Measurements from ENCODE around the gene RNLS.

The RNLS gene

DNA sequence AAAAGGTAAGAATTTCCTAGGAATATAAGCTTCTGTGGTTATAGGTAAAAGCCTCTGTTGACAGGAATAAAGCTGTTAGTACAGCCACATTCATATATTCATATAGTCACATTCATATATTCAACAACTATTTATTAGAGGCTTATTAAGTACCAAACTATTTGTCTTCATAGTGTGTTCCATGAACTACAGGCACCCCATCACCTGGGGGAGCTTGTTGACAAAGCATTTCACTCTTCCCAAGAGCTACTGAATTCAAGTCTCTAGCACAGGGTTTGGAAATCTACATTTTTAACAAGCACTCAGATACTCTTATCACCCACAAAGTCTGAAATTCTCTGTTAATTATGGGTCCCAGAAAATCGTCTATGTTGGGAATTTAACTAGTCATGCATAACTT is 110.6 kb downstream of the RNLS start:
- no peak overlapping the region for H3K4me3 ChIP-seq (ENCODE audit: low read depth, low read length)
- TF ChIP-seq, protein P1, sequence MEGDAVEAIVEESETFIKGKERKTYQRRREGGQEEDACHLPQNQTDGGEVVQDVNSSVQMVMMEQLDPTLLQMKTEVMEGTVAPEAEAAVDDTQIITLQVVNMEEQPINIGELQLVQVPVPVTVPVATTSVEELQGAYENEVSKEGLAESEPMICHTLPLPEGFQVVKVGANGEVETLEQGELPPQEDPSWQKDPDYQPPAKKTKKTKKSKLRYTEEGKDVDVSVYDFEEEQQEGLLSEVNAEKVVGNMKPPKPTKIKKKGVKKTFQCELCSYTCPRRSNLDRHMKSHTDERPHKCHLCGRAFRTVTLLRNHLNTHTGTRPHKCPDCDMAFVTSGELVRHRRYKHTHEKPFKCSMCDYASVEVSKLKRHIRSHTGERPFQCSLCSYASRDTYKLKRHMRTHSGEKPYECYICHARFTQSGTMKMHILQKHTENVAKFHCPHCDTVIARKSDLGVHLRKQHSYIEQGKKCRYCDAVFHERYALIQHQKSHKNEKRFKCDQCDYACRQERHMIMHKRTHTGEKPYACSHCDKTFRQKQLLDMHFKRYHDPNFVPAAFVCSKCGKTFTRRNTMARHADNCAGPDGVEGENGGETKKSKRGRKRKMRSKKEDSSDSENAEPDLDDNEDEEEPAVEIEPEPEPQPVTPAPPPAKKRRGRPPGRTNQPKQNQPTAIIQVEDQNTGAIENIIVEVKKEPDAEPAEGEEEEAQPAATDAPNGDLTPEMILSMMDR (IDR thresholded peaks at IDR 0.05; ENCODE audit: borderline replicate concordance, insufficient read depth, low read depth, low read length), result no peak

DNA sequence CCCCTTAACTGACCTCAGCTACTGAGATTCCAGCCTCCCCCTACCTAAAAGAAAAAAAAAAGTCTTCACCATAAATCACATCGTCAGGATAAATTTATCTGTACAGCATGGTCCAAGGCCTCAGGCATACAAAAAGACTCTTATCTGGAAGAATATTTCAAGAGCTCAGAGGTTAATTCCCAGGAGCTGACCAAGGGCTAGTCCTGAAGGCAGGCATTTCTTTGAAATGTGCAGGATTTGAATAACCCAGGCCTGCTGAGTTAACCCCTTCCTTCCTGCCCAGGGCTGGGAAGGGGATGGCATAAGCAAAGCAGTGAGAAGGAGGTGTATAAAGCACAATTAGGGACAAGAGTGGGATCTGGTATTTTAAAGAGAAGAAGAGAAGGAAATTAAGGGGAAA is 111.2 kb downstream of the RNLS start:
- TF ChIP-seq, protein P1 (IDR thresholded peaks at IDR 0.05; ENCODE audit: borderline replicate concordance, insufficient read depth, low read depth, low read length), result no peak

DNA sequence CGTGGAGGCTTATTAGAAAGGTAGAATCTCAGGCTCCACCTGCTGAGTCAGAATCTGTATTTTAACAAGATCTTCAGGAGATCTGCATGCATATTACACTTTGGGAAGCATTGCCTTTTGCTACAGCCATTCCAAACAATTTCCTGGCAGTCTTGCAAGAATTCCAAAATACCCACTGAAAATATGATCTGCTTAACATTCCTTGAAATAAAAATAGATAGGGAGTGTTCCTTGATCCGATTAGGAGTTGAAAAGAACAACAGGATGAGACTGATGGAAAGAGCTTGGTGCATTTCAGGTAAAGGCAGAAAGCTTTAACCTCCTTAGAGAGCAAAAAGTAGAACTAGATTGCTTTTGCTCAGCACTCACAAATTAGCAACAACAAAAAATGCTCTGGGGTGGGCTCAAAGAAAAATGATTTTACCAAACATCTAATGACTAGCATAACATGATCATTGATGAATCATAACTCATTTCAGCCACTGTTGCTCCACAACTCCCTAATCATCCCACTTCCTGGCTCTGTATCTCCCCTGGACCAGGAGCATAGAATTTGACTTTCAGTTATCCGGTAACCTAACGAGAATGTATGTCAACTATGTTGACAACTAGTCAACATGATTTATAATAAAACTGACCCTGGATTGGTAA is 115.2 kb downstream of the RNLS start:
- no peak overlapping the region for H3K4me3 ChIP-seq (ENCODE audit: low read depth, low read length)
- TF ChIP-seq, protein P1 (IDR thresholded peaks at IDR 0.05; ENCODE audit: borderline replicate concordance, insufficient read depth, low read depth, low read length), result no peak

More for the DNA sequence above, 111.2 kb downstream of the RNLS start:
- H3K4me3 ChIP-seq (ENCODE audit: low read depth, low read length), result no peak overlapping the region

DNA sequence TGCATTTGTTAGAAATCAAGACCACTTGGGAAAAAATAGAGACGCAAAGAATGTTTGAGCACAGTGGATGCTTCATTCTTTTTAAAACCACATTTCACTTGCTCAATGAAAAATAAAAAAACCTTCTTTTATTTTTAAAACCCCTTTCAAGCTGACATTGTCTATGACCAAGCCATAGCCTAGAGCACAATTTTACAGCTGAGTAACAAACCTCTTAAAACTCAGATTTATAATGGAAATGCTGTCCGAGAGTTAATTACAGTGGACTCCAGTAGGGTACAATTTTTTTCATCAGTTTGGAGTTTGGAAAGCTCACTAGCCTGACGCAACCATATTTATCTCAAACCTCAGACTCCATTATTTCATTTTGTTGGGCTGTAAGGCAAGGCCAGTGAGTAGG is 116.3 kb downstream of the RNLS start:
- TF ChIP-seq, protein P1 (IDR thresholded peaks at IDR 0.05; ENCODE audit: borderline replicate concordance, insufficient read depth, low read depth, low read length), result no peak
- no peak overlapping the region for H3K4me3 ChIP-seq (ENCODE audit: low read depth, low read length)

DNA sequence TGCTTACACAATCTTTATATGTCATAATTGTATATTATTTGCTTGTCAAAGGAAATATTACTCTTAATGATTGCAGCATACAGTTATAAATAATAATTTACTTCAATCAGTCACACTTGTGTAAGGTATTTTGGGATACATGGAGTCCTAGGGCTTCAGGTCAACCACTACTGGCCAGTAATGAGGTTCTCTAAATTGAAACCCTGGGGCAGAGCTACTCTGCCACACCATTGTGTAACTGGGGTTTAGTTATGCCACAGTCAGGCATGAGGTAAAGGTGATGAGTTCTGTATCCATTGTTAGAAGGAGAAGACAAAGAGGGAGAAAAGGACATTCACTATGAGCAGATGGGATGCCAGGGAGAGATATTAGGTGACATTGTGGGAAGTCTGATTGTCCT is 117.4 kb downstream of the RNLS start:
- H3K4me3 ChIP-seq (ENCODE audit: low read depth, low read length), result no peak overlapping the region
- TF ChIP-seq, protein P1 (IDR thresholded peaks at IDR 0.05; ENCODE audit: borderline replicate concordance, insufficient read depth, low read depth, low read length), result no peak

DNA sequence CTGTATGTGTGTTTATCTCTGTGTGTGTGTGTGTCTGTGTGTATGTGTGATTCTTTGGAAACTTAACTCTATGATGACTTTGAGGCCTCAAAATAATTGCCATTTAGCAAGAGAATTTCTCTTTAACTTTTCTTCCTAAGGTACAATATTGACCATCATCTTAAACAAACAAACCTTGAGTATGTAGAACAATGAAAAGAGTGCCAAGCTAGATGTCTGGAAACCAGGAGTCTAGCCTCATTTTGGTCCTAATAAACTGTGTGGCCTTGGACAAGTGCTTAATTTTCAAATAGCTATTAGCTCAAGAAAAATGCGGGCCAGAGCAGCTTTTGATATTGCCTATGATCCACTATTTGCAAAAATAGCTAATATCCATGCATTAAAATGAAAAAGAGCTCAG is 119.3 kb downstream of the RNLS start:
- TF ChIP-seq, protein P1 (IDR thresholded peaks at IDR 0.05; ENCODE audit: borderline replicate concordance, insufficient read depth, low read depth, low read length), result no peak
- no peak overlapping the region for H3K4me3 ChIP-seq (ENCODE audit: low read depth, low read length)

DNA sequence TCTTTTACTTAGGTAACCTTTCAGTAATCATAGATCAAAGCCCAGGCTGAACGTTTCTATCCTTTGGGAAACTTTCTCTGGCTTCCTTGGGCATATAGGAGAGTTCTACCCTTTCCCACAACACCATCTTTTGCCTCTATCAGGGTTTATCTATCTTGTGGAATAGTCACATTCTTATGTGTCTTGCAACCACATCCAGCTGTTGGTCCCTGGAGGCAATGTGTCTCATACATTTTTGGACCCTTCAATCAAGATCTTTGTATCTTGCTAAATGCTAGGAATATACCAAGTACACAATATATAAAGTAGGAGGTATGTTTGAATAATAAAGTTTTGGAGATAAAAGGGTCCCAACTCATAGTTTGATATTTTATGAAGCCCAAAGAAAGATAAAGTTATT is 121.7 kb downstream of the RNLS start:
- TF ChIP-seq, protein P1 (IDR thresholded peaks at IDR 0.05; ENCODE audit: borderline replicate concordance, insufficient read depth, low read depth, low read length), result no peak
- H3K4me3 ChIP-seq (ENCODE audit: low read depth, low read length), result no peak overlapping the region
